ENCODE measurements around the gene S100A14. TPM values are rescaled to one million over a fixed set of nuclear protein-coding genes. Genes with fewer than 3 reads are reported as not detected.
"Not testable (repeated sequence)": the region's sequence is repeated elsewhere in the genome, so short reads cannot be mapped to it uniquely, and the experiment has no call there.

Gene S100A14
- total RNA-seq, result 40.9 TPM

DNA sequence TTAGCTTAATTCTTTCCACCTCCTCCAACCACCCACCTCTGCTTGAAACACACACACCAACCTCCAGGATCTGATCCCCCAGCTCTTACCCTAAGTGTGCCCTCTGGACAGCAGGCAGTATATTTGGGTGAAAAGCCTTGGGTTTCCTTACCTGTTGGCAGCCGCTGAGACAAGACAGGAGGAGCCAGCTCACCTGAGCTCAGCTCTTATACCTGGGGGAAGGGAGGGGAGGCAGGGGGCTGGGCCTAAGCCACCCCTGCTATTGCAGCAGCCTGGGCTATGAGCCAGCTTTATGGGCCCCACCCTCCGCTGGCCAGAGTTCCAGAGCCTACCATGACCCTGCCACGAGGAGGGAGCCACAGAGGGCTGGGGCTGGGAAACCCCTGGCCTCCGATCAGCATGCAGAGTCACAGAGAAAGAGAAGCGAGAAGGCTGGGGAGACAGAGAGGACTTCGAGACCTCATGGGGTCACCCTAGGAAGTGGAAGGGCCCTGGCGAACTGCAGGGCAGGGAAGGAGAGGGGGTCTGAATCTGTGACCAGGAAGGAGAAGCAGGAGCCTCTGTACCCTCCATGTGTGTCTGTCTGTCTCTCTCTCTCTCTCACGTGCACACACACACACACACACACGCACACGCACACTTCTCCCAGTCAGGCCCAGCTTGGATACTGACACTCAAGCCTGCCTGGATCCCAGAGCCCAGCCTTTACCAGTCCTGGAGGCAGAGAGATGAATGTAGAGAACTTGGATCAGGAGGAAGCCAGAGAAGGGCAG is at the start of gene S100A14:
TSS of gene S100A14 (minus strand) at position 182 of the 773 bp plus-strand sequence. CDS start 467 bp downstream, outside the sequence.
- DNase-seq, result peak; percentile 53

GRCh38 chr1:153663211-153663610 is 47.1 kb upstream of the S100A14 start:
- no peak for DNase-seq

DNA sequence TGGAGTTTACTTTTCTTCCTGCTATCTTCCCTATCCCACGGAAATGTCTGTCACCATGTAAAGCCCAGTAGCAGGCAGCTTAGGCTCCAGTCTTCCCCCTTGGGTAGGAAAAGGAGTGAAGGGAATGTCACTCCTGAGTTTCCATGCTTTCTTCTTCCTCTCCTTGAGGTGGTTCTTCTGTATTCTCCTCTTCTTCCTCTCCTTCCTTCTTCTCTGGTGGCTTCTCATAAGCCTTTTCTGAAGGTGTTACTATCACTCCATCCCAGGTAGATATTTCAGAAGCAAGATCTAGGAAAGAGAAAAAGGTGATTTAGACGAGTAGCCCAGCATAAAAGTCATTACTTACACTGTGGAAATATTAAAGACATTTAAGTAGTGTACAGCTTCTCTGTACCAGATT is 46.1 kb upstream of the S100A14 start:
- DNase-seq, result no peak

DNA sequence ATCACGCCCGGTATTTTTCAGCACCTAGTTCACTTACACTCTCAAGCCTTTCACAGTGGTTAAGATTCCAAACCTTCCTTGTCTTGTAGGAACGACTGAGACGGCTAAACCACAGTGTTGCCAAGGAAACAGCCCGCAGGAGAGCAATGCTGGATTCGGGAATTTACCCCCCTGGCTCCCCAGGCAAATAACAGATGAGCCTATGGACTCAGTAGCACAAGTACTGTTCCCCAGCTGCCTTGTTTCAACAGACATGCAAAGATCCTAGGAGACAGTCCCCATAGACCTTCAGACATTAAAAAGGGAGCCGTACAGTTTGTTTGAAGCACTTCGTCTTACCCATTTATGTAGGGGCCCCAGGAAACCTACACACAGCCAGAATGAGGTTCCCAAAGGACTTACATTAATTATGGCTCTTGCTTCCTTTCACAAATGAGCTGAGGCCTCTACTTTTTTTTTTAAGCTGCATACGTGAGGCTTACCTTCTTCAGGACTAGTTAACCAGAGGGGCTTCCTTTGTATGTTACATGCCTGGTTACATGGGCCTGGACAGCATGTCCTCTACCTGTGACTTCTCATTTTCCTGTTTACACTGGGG is 45.1 kb upstream of the S100A14 start:
- DNase-seq, result no peak

- no peak for DNase-seq
These were observed 43.5 kb upstream of the S100A14 start for GRCh38 chr1:153659656-153660055.

DNA sequence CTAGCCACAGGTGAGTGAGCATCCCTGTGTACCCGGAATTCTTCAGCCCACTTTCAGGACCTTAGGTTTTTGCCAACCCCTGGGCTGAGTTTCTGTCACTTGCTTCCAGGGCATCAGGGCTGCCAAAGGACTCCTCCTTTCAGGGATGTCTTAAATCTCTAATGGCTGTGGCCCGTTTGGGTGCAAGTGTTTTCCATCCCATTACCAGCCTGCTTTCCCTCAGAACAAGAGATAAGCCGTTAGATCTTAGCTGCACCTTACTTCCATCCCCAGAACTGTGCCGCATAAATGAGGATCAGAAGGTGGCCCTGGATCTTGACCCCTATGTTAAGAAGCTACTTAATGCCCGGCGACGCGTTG is 43.0 kb upstream of the S100A14 start:
- no peak for DNase-seq

DNA sequence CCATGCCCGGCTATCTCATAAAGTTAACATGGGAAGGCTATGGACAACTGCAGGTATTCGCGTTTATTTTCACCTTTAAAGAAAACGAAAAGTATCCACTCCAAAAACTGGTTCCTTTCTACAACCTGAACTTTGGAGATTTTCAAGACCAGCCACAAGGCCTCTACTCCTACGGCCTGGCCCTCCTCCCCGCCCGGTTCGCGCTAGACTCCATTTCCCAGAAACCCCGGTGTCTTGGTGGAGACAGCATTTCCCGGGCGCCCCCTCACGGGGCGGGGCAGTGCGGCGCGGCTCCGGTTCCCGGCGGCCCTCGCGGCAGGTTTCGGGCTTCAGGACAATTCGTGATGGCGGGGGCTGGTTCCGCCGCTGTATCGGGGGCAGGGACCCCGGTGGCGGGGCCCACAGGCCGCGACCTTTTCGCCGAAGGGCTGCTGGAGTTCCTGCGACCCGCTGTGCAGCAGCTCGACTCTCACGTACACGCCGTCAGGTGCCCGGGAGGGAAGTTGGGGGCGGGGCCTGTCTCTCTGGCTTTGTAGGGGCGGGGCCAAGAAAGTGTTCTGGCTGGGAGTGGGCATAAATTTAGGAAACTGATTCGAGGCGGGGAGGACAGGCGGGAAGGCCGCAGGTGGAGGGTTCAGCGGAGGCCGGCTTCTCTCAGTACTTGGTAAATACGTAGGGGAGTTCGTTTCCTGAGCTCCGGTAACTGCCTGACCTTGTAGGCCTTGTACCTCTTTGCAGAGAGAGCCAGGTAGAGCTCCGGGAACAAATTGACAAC is 42.5 kb upstream of the S100A14 start, which contains the start of gene SNAPIN:
TSS of gene SNAPIN (plus strand) at position 304 of the 775 bp plus-strand sequence. CDS start at position 345, 41 bp downstream.
- peak; percentile 97 for DNase-seq

DNA sequence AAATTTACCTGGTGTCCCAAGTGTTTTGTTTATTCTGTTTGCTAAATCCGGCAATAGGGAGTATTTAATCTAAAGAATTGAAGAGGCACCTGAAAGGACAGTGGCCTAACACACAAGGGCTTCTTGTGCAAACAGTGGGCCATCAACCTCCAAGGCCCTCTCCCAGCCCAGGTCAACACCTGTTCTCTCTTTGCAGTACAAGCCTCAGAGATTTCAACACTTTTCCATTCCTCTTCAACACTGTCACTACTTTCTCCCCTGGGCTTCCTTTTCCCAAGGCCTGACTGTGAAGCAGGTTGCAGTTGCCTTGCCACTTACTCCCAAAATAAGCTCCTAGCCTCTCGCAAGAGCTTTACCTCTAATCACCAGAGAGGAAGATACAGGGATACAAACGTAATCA is 39.2 kb upstream of the S100A14 start:
- no peak for DNase-seq

DNA sequence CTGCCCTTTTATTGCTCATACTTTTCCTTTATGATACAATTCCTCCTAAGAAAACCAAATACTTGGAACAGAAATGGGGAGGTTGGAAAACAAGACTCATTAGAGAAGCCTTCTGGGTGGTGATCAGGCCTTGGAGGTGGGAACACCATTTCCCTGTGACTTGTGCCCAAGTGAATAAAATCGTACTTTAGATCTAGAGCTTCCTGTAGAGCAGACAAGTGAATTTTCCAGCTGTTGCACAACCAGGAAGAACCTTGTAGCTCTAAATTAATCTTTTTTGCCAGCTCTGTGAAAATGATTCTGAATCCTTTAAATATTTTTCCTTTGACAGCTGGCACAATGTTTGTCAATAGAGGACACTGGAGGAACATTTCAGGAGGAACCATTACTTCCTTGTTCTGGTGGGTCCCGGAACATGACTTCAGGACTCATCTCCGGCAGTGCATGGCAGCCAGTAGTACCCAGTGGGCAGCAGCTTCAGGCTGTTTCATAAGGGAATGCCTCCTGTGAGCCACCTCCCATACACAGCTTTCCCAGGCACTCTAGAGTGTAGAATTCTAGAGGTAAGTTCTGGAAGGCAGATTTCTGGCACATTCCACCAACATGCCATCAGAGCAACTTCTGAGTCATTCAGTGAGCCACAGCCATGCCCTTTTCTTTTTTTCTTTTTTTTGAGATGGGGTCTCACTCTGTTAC is 36.8 kb upstream of the S100A14 start:
- DNase-seq, result no peak

DNA sequence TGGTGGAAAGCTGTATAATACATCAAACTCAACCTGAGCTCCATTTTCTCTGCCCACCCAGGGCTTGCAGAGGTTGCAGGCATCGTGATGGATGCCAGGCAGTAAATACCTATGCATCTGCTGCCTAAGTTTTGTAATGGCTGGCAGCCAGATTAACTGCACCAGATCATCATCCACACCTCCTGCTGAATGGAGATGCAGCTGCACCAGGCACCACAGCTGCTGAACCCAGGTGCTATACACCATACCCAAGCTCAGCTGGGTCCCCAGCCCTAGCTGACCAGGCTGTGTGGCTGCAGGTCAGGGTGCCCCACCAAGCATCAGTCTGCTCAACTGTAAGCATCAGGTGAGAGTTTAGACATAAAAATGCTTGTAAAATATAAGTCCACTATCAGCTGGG is 35.6 kb upstream of the S100A14 start:
- no peak for DNase-seq

DNA sequence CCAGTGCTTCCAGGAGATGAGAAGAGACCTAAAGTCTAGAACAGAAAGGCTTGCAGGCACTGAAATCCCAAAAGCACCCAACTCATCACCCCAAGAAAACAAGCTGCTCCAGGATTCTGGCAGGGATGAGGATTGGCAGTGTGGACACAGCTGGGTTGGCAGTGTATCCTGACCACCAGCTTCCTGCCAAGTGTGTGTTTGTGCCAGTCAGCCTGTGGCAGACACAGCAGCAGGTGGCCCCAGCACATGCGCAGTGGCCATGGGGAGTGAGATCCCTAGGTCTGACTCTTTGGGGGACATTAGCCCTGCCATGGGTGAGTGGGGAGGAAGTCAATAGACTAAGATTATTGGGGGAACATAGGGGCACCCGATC is 33.7 kb upstream of the S100A14 start:
- peak; percentile 91 for DNase-seq

DNA sequence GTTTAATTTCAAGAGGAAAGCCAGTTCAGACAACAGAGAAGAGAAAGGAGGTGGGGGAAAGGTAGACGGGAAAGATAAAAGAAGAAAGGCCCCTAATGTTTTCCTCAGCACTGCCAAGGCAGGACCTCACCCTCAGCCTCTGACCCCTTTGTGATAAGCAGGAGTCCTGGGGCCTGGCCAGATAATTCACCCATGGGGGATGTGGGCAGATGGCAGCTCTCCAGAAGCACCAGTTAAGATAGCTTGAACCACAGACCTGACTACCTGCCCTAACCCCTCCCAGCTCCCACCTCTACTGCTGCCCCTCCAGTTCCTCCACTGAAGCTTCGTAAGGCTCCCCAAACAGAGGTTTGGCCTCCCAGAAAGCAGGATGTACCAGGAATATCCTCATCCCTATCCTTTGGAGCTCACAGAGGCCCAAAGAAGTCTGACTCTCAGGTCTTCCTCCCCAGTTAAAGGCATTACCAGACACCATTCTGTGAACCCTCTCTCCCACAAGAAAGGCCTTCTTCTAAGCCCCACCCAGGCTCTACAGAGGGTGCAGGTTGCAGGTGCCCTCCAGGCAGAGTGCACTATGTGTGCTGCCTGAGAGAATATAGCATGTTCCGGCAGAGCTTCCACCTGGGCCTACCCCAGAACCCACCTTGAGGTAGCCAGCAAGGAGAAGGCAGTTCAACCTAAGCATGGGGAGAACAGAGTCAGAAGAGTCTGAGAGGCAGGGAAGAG is 33.2 kb upstream of the S100A14 start:
- no peak for DNase-seq

DNA sequence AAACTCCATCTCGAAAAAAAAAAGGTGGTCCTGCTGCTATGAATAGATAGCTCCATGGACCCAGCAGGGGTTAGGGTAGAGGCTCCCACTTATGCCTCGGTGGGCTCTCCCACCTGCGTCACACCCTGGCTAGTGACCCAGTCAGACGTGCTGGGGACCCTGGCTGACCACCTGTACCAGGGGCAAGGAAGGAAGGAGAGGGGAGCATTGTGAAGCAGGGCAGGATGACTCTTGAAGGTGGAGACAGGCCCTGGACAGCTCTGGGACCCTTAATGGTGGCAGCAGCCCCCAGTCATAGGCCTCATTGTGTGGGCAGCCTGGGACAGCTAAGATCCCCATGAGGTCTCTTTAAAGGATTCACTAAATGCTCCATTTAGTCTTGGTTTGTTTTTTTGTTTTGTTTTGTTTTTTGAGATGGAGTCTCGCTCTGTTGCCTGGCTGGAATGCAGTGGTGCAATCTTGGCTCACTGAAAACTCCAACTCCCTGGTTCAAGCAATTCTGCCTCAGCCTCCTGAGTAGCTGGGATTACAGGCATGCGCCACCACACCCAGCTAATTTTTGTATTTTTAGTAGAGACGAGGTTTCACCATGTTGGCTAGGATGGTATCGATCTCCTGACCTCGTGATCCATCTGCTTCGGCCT is 32.0 kb upstream of the S100A14 start:
- no peak for DNase-seq

DNA sequence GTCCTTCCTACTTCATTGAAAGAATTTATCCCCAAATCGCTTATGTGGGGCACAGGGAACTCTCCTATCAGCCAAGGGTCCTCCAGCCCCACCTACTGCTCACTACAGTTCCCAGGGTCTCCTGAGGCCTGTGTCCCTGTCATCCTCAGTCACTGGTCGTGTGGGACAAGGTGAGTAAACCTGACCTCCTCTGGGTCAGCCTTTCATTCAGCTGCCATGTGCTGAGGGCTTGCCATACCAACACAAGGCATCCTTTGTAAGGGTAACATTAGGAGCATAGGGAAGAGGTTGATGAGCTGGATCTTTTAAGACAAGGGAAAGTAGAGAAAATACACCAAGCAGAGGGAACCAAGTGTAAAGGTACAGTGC is 31.2 kb upstream of the S100A14 start:
- no peak for DNase-seq

DNA sequence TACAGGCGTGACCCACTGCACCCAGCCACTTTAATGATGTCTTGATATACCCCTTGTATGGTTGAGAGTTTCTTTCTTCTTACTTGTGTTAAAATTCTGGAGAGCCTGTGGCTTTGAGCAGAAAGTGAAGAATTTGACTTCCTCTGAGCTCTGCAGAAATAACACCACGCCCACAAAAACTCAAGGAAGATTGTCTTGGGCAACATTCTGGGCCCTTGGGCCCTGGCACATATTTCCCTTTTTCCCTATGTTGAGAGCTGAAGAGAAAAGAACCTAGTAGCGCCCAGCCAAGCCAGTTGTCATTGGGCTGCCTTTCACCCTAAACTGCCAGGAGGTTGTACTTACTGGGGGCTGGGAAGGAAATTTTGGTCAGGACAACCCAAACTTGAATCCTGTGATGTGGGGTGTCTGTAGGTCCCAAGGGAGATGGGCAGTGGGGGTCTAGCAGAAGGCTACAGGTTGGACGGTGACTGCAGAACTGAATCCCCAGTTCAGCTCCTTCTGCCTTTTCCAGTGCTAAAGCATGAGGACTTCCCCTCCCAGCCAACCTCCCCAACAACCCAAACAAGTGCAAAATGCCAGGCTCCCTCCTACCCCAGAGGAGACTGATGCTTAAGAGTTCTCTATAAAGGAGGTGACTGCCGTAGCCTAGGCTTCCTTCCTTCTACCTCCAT is 30.7 kb upstream of the S100A14 start:
- no peak for DNase-seq

- DNase-seq, result no peak
These were observed 27.7 kb upstream of the S100A14 start for GRCh38 chr1:153643816-153644215.

GRCh38 chr1:153643100-153643499 is 27.0 kb upstream of the S100A14 start:
- no peak for DNase-seq

GRCh38 chr1:153642161-153642560 is 26.0 kb upstream of the S100A14 start:
- no peak for DNase-seq

DNA sequence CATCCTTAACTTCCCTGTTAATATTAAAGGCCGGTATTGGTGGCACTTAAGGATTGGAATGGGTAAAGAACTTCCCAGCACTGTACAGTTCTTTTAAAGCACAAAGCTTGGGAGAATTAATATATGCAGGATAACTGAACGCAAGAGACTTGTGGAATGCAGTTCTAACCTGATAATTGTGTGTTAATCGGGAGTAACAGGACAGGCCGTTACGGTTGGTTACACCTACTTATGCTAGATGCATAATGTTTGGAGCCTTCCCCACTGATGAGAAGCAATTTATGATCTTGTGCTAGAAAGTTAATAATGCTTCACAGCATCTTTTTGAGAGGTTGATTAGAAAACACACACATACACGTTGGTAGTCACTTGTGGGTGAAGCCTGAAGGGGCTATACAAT is 24.7 kb upstream of the S100A14 start:
- no peak for DNase-seq

DNA sequence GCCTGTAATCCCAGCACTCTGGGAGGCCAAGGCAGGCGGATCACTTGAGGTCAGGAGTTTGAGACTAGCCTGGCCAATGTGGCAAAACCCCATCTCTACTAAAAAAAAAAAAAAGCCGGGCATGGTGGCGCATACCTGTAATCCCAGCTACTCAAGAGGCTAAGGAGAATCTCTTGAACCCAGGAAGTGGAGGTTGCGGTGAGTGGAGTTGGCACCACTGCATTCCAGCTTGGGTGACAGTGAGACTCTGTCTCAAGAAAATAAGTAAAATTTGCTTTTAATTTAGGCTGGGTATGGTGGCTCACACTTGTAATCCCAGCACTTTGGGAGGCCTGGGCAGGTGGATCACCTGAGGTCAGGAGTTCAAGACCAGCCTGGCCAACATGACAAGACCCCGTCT is 24.1 kb upstream of the S100A14 start:
- DNase-seq, result not testable (repeated sequence)

- no peak for DNase-seq
These were observed 23.2 kb upstream of the S100A14 start for GRCh38 chr1:153639280-153639679.

Measured in tongue (tissue), 2 donors.